Gastroesophageal sphincter (tissue), 4 donors: ENCODE data around the gene PET100. TPM values are rescaled to one million over a fixed set of nuclear protein-coding genes. Genes with fewer than 3 reads are reported as not detected.

Experiments used
- ATAC-seq: fragments of 150-250 bp; one replicate; pipeline ENCODE4 v1.9.1; 2016; ENCODE audit warnings: mild to moderate bottlenecking, moderate library complexity
- H3K27ac ChIP-seq, 4 donors: fragments of 200-600 bp; sonication (generic) in 3 of 4; 1 replicate in 3 of 4; 2 replicates in 1 of 4; pipeline ENCODE4 v1.5.1; 2016 to 2019
- H3K27me3 ChIP-seq: fragments of 200-600 bp; sonication (generic); one replicate; pipeline ENCODE4 v1.5.1; 2019
- H3K36me3 ChIP-seq, 2 donors: fragments of 200-600 bp; sonication (generic); one replicate each; pipeline ENCODE4 v1.5.1; 2019; ENCODE audit warnings: control low read depth in 1 of 2
- H3K4me1 ChIP-seq, 3 donors: fragments of 200-600 bp; sonication (generic); 1 replicate in 2 of 3; 2 replicates in 1 of 3; pipeline ENCODE4 v1.5.1; 2016 to 2019; ENCODE audit warnings: control low read depth in 2 of 3
- H3K4me3 ChIP-seq, 2 donors: fragments of 200-600 bp; sonication (generic); one replicate each; pipeline ENCODE4 v1.5.1; 2019; ENCODE audit warnings: mild to moderate bottlenecking in 1 of 2, moderate library complexity in 1 of 2
- H3K9me3 ChIP-seq, 3 donors: fragments of 200-600 bp; sonication (generic); one replicate each; pipeline ENCODE4 v1.5.1; 2017 to 2019; ENCODE audit warnings: control low read depth in 2 of 3
- EP300 ChIP-seq: sonication (generic); formaldehyde crosslinking; IDR thresholded peaks from one replicate; pipeline ENCODE4 v1.6.1; 2017; ENCODE audit warnings: antibody characterized with exemption, mild to moderate bottlenecking
- POLR2A ChIP-seq, 2 donors: fragments of 450-650 bp; IDR thresholded peaks; one replicate each; pipeline ENCODE4 v1.6.1; 2017; ENCODE audit warnings: antibody characterized with exemption in 2 of 2, mild to moderate bottlenecking in 2 of 2, moderate library complexity in 1 of 2
- POLR2AphosphoS5 ChIP-seq: sonication (generic); formaldehyde crosslinking; IDR thresholded peaks from one replicate; pipeline ENCODE4 v1.6.1; 2017; ENCODE audit warnings: antibody characterized with exemption
- WGBS, 2 donors: methylation state at CpG; one replicate each; pipeline ENCODE4 v1.1.5; 2018; ENCODE audit warnings: low coverage in 1 of 2; 5-methylcytosine and 5-hydroxymethylcytosine counted together
- total RNA-seq, 4 donors: library from RNA; depleted of rRNA; stranded (reverse); fragments of >200 nt; gene quantifications; one replicate each; pipeline ENCODE4 v1.1.0, GENCODE V29; 2016
- TF ChIP-seq, protein P1 (sequence below), 4 experiments: fragments of 200-600 bp in 2 of 4; fragments of 450-650 bp in 2 of 4; sonication (generic) in 1 of 4; IDR thresholded peaks; one replicate each; pipeline ENCODE4 v1.5.1; 2017 to 2019; ENCODE audit warnings: antibody characterized with exemption in 4 of 4, mild to moderate bottlenecking in 2 of 4, moderate library complexity in 2 of 4

PET100 gene
- total RNA-seq, 4 donors from 2014 or later: 12.0 to 26.8 (median 17.8) TPM

DNA sequence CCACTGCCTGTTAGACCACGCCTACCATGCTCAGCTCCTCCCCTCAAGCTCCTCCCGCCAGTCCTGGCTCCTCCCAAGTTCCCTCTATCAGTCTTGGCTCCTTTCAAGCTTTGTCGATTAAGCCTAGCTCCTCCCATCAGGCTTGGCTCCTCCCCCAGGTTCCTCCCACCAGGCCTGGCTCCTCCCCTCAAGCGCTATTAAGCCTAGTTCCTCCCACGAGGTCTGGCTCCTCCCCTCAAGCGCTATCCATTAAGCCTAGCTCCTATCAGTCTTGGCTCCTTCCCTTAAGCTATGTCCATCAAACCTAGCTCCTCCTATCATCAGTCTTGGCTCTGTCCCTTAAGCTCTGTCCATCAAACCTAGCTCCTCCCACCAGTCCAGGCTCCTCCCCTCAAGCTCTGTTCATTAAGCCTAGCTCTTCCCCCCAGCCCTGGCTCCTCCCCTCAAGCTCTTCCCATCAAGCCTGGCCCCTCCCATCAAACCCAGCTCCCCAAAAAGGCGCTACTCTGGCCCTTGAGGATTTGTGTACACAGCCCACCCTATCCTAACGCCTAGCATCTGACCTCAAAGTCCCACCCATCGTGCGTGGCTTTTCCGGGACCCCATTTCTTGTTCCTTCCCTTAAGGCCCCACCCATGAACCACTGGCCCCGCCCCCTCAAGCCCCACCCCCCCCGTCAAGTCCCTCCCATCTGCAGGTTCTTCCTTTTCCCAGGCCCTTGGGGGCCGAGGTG lies 23.9 kb upstream of the PET100 start:
- TF ChIP-seq POLR2A (IDR thresholded peaks at IDR 0.05): no peak
- TF ChIP-seq EP300: no peak
- TF ChIP-seq, protein P1, sequence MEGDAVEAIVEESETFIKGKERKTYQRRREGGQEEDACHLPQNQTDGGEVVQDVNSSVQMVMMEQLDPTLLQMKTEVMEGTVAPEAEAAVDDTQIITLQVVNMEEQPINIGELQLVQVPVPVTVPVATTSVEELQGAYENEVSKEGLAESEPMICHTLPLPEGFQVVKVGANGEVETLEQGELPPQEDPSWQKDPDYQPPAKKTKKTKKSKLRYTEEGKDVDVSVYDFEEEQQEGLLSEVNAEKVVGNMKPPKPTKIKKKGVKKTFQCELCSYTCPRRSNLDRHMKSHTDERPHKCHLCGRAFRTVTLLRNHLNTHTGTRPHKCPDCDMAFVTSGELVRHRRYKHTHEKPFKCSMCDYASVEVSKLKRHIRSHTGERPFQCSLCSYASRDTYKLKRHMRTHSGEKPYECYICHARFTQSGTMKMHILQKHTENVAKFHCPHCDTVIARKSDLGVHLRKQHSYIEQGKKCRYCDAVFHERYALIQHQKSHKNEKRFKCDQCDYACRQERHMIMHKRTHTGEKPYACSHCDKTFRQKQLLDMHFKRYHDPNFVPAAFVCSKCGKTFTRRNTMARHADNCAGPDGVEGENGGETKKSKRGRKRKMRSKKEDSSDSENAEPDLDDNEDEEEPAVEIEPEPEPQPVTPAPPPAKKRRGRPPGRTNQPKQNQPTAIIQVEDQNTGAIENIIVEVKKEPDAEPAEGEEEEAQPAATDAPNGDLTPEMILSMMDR (IDR thresholded peaks at IDR 0.05): no peak
- no peak for TF ChIP-seq POLR2AphosphoS5
- no peak for ATAC-seq
- no peak overlapping the region for H3K4me3 ChIP-seq
- no peak overlapping the region for H3K27ac ChIP-seq
- H3K9me3 ChIP-seq: no peaks in the 10 kb centered on the region
- 61 to 68% methylated on average over 7 to 14 of the region's 14 CpGs for WGBS, 2 donors
- no peaks in the 10 kb centered on the region for H3K4me1 ChIP-seq
- H3K36me3 ChIP-seq: no peaks in the 10 kb centered on the region
- peaks cover 73% of the 10 kb centered on the region for H3K27me3 ChIP-seq

DNA sequence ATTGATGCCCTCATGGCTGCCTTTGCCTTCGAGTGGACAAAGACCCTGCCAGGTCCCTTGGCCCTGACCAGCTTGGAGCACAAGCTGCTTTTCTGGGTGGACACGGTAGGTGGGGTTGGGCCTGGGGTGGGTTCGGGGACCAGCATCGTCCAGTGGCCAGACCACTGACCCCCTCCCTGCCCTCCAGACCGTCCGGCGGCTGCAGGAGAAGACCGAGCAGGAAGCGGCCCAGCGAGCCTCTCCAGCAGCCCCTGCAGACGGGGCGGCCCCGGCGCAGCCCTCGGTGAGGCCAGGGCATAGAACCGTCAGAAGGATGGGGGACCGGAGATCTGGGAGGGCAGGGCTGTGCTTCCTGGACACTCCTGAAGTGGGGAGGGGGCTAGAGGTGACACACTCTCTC lies 23.3 kb upstream of the PET100 start:
- Histone ChIP-seq H3K36me3 (no peaks in the 10 kb centered on the region), H3K4me3 (no peak overlapping the region), H3K4me1 (no peaks in the 10 kb centered on the region), H3K9me3 (no peaks in the 10 kb centered on the region), H3K27ac (no peak overlapping the region), H3K27me3 (peaks cover 72% of the 10 kb centered on the region)
- WGBS, 2 donors: 60% methylated on average over 1 of the region's 17 CpGs; no CpG with 5 or more reads in 1 of the 2 donors
- no peak for ATAC-seq
- no peak for TF ChIP-seq POLR2A (IDR thresholded peaks at IDR 0.05)
- TF ChIP-seq, protein P1 (IDR thresholded peaks at IDR 0.05): no peak
- TF ChIP-seq POLR2AphosphoS5: no peak
- no peak for TF ChIP-seq EP300

DNA sequence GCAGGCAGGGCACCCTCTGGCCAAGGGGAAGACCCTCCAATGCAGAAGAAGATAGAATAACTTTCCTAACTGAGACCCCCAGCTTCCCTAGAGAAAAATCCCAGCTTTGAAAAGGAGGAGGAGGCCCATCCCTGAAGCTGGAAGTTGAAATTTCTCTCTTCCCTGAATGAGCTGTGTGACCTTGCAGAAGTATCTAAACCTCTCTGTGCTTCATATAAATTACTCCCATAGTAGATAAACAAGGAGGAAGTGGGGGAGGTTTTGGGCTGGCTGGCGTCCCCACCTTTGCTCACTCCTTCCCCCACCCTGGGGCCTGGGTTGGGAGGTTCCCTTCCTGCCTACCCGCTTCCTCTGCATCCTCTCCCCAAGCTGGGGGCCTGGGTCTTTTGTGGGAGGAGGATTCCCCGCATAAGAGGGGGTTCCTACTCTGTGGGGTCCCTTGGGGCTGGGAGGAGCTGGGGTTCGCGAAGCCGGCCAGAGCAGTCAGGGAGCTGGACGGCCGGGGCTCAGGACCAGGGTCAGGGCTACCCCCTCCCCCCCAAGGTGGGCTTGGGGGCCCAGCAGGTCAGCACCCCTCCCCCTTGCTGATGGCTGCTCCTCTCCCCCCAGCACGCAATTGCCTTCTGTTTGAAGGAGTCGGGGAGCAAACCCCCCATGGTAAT lies 22.2 kb upstream of the PET100 start:
- no peak for TF ChIP-seq POLR2AphosphoS5
- H3K4me3 ChIP-seq: no peak overlapping the region
- no peak for ATAC-seq
- H3K27me3 ChIP-seq: peaks cover 62% of the 10 kb centered on the region
- H3K36me3 ChIP-seq: no peaks in the 10 kb centered on the region
- H3K9me3 ChIP-seq: no peaks in the 10 kb centered on the region
- no CpG with 5 or more reads among the region's 10 CpGs for WGBS, 2 donors
- H3K27ac ChIP-seq: no peak overlapping the region
- no peaks in the 10 kb centered on the region for H3K4me1 ChIP-seq

DNA sequence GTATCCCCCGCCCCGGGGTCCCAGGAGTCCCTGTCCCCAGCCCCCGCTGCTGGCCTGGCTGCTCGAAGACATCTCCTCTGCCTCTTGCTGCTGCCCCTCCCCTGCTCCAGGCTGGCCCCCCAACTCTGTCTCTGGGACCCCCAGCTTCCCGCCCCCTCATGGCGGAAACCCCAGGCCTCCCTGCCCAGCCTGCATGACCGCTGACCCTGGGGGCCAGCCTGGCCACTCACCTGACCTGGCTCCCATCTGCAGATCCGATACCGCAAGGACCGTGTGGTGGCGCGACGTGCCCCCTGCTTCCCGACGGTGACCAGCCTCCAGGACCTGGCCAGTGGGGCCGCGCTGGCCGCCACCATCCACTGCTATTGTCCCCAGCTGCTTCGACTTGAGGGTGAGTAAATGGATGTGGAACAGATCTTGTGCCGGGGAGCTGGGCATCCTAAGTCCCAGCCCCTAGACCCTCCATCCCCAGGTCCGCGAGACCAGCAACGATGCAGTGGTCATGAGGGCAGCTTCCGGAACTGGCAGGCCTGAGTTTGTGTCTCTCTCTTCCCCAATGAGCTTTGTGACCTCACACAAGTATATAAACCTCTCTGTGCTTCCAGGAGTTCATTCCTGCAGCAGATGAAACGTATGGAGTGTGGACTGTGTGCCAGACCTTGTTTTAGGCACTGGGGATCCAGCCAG lies 21.6 kb upstream of the PET100 start:
- Histone ChIP-seq H3K4me1 (no peaks in the 10 kb centered on the region), H3K9me3 (no peaks in the 10 kb centered on the region), H3K4me3 (no peak overlapping the region), H3K27me3 (peaks cover 55% of the 10 kb centered on the region), H3K27ac (no peak overlapping the region), H3K36me3 (no peaks in the 10 kb centered on the region)
- no peak for ATAC-seq
- TF ChIP-seq EP300: no peak
- TF ChIP-seq POLR2AphosphoS5: no peak
- TF ChIP-seq, protein P1 (IDR thresholded peaks at IDR 0.05): no peak
- no peak for TF ChIP-seq POLR2A (IDR thresholded peaks at IDR 0.05)
- 17 to 65% methylated on average over 1 to 4 of the region's 25 CpGs for WGBS, 2 donors

DNA sequence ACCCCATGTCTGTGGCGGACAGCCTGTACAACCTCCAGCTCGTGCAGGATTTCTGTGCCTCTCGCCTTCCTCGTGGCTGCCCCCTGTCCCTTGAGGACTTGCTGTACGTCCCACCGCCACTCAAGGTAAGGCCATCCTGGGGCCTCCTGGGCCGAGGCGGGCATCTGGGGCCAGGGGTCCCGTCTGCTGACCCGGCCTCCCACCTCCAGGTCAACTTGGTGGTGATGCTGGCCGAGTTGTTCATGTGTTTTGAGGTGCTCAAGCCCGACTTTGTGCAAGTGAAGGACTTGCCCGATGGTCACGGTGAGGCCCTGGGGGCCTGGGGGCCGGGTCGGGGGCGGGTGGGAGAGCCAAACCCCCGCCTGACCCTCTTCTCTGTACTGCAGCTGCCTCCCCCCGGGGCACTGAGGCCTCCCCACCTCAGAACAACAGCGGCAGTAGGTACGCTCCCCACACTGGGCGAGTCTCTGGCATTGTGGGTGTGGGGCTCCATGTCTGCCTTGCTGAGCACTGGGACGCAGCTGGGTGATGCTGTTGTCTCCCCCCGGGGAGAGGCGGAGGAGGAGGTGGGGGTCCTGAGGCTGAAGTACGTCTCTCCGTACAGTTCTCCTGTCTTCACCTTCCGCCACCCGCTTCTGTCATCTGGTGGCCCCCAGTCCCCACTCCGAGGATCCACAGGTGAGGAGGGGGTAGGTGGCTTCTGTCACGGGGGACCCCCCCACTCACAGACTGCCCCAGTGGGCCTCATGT lies 18.9 kb upstream of the PET100 start:
- 88% methylated on average over 5 of the region's 31 CpGs; no CpG with 5 or more reads in 1 of the 2 donors for WGBS, 2 donors
- ATAC-seq: no peak

More for the DNA sequence above, 18.9 kb upstream of the PET100 start:
- Histone ChIP-seq H3K4me3 (no peak overlapping the region), H3K4me1 (no peaks in the 10 kb centered on the region), H3K27me3 (peaks cover 29% of the 10 kb centered on the region), H3K27ac (no peak overlapping the region), H3K36me3 (no peaks in the 10 kb centered on the region), H3K9me3 (no peaks in the 10 kb centered on the region)
- TF ChIP-seq EP300: no peak
- no peak for TF ChIP-seq POLR2AphosphoS5
